Liver (tissue), 9 donors: Measurements from ENCODE around the gene INA. TPM values are rescaled to one million over a fixed set of nuclear protein-coding genes. Genes with fewer than 3 reads are reported as not detected.

Experiments used
- DNase-seq: peaks from one replicate; pipeline ENCODE4 v3.0.0-alpha.2; 2017; ENCODE audit warnings: low spot score
- H3K27ac ChIP-seq, 2 donors: one replicate each; pipeline ENCODE4 v1.7.0; 2013; ENCODE audit warnings: inconsistent platforms in 2 of 2, low read length in 2 of 2, control low read depth in 1 of 2, low read depth in 1 of 2, mild to moderate bottlenecking in 1 of 2
- H3K27me3 ChIP-seq, 4 donors: one replicate each; pipeline versions ENCODE4 v1.6.1 to v1.7.0; 2013; ENCODE audit warnings: low read length in 3 of 4, inconsistent platforms in 1 of 4, mild to moderate bottlenecking in 1 of 4, moderate library complexity in 1 of 4; ENCODE audit not compliant: control insufficient read depth in 4 of 4, insufficient read depth in 4 of 4
- H3K36me3 ChIP-seq, 4 donors: one replicate each; pipeline versions ENCODE4 v1.6.1 to v1.7.0; 2013; ENCODE audit warnings: low read length in 3 of 4, mild to moderate bottlenecking in 3 of 4, low read depth in 1 of 4, moderate library complexity in 1 of 4; ENCODE audit not compliant: control insufficient read depth in 4 of 4, insufficient read depth in 3 of 4
- H3K4me1 ChIP-seq, 4 donors: one replicate each; pipeline versions ENCODE4 v1.6.1 to v1.7.0; 2013; ENCODE audit warnings: low read length in 3 of 4, mild to moderate bottlenecking in 3 of 4, moderate library complexity in 1 of 4; ENCODE audit not compliant: control insufficient read depth in 4 of 4, insufficient read depth in 4 of 4
- H3K4me3 ChIP-seq, 3 donors: one replicate each; pipeline versions ENCODE4 v1.6.1 to v1.7.0; 2013; ENCODE audit warnings: low read length in 3 of 3, control low read depth in 1 of 3, low read depth in 1 of 3, mild to moderate bottlenecking in 1 of 3
- H3K9ac ChIP-seq, 2 donors: one replicate each; pipeline ENCODE4 v1.7.0; 2013; ENCODE audit warnings: low read length in 2 of 2, mild to moderate bottlenecking in 2 of 2, moderate library complexity in 2 of 2, control low read depth in 1 of 2, low read depth in 1 of 2
- H3K9me3 ChIP-seq, 4 donors: one replicate each; pipeline versions ENCODE4 v1.6.1 to v1.7.0; 2013; ENCODE audit warnings: low read length in 3 of 4; ENCODE audit not compliant: control insufficient read depth in 4 of 4
- ATF3 ChIP-seq: IDR thresholded peaks from 2 replicates; pipeline ENCODE4 v1.6.1; 2016; ENCODE audit warnings: antibody characterized with exemption
- FOXA1 ChIP-seq: IDR thresholded peaks from 2 replicates; pipeline ENCODE4 v1.6.1; 2016; ENCODE audit warnings: antibody characterized with exemption
- HNF4A ChIP-seq, 2 donors: conservative IDR thresholded peaks; 2 replicates each; pipeline ENCODE4 v1.6.1; 2016; ENCODE audit warnings: antibody characterized with exemption in 2 of 2, mild to moderate bottlenecking in 2 of 2
- HNF4G ChIP-seq: IDR thresholded peaks from 2 replicates; pipeline ENCODE4 v1.6.1; 2016; ENCODE audit warnings: antibody characterized with exemption
- JUND ChIP-seq, 2 donors: IDR thresholded peaks; 2 replicates each; pipeline ENCODE4 v1.6.1; 2016; ENCODE audit warnings: antibody characterized with exemption in 2 of 2
- MAX ChIP-seq: IDR thresholded peaks from 2 replicates; pipeline ENCODE4 v1.6.1; 2016; ENCODE audit warnings: antibody characterized with exemption
- NR2F2 ChIP-seq: IDR thresholded peaks from 2 replicates; pipeline ENCODE4 v1.6.1; 2016; ENCODE audit warnings: antibody characterized with exemption
- RAD21 ChIP-seq, 2 donors: IDR thresholded peaks; 2 replicates each; pipeline ENCODE4 v1.6.1; 2016; ENCODE audit warnings: antibody characterized with exemption in 2 of 2, mild to moderate bottlenecking in 2 of 2
- SP1 ChIP-seq: IDR thresholded peaks from 2 replicates; pipeline ENCODE4 v1.6.1; 2018; ENCODE audit warnings: antibody characterized with exemption, mild to moderate bottlenecking
- TAF1 ChIP-seq: conservative IDR thresholded peaks from 2 replicates; pipeline ENCODE4 v1.6.1; 2016; ENCODE audit warnings: antibody characterized with exemption, mild to moderate bottlenecking
- YY1 ChIP-seq: IDR thresholded peaks from 2 replicates; pipeline ENCODE4 v1.6.1; 2016; ENCODE audit warnings: antibody characterized with exemption, mild to moderate bottlenecking
- WGBS: extraction: QIAGEN DNeasy Blood & Tissue Kit; methylation state at CpG from one replicate; pipeline ENCODE4 v1.1.7; 2013; 5-methylcytosine and 5-hydroxymethylcytosine counted together
- polyA plus RNA-seq, 2 donors: library from polyadenylated mRNA; stranded (reverse) in 1 of 2; unstranded in 1 of 2; fragments of 200-250 nt in 1 of 2; fragments of >200 nt in 1 of 2; fragmentation: Nextera tagmentation in 1 of 2; extraction: Ambion mirVana in 1 of 2; gene quantifications; one replicate each; pipeline versions ENCODE4 v1.2.1 to v1.2.3, GENCODE V29; 2013 to 2015
- total RNA-seq, 2 donors: library from RNA; depleted of rRNA; stranded (reverse); fragments of >200 nt; gene quantifications; one replicate each; pipeline ENCODE4 v1.2.3, GENCODE V29; 2014
- TF ChIP-seq, protein P1 (sequence below): IDR thresholded peaks from 2 replicates; pipeline ENCODE4 v1.6.1; 2016; ENCODE audit warnings: antibody characterized with exemption, mild to moderate bottlenecking
- donor health status: healthy.
- donor health status: healthy.
- donor health status: healthy.
- donor health status: healthy.
- donor health status: healthy.

The INA gene
- total and polyA plus RNA-seq, 4 donors = not detected

- TF ChIP-seq HNF4A (conservative IDR thresholded peaks at IDR 0.05) (peak; percentile 29 to 51), SP1 (no peak)
- Histone ChIP-seq H3K36me3 (no peaks in the 10 kb centered on the region), H3K27ac (no peak overlapping the region), H3K4me1 (peaks cover 0 to 5% (median 0%) of the 10 kb centered on the region in 4 donors), H3K9ac (no peak overlapping the region), H3K4me3 (no peak overlapping the region), H3K9me3 (no peaks in the 10 kb centered on the region), H3K27me3 (no peaks in the 10 kb centered on the region)
- no peak for DNase-seq
- 51% methylated on average over 4 of the region's 4 CpGs for WGBS
These were observed 14.7 kb downstream of the INA start for GRCh38 chr10:103291588-103291987.

DNA sequence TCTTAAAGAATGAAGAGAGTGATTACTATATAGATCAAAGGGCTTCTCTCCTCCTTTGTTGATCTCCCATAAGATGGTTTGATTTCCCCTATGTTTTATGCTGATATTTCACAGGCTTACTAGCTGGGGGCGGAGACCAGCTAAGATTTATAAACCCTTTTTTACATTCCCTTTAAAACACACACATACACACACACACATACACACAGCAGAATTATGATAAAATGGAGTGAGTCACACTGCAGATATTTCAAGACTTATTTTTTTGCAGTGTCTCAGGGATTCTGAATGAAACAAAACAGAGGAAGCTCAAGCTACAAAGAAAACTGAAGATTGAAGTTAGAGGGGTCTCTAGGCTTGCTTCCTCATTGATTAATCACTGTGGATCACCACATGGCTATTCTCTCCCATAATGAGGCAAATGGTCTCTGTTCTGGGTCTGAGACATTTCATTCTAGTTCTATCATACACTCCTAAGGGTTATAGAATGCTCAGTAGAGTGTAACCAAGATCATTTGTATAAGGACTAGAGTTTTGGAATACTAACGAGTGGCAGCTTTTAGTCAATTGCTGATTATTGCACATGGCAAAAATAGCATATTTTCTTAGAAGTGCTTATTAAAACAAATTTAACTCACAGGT is 18.6 kb downstream of the INA start:
- peaks cover 0 to 2% (median 0%) of the 10 kb centered on the region in 4 donors for H3K36me3 ChIP-seq
- H3K4me3 ChIP-seq = no peak overlapping the region
- H3K9ac ChIP-seq = no peak overlapping the region
- H3K27me3 ChIP-seq = no peaks in the 10 kb centered on the region
- 84% methylated on average over 2 of the region's 2 CpGs for WGBS
- DNase-seq = no peak
- no peaks in the 10 kb centered on the region for H3K9me3 ChIP-seq
- TF ChIP-seq HNF4A (conservative IDR thresholded peaks at IDR 0.05) (no peak), NR2F2 (no peak), RAD21 (IDR thresholded peaks at IDR 0.05) (no peak), TAF1 (no peak), YY1 (no peak), HNF4G (no peak)
- H3K27ac ChIP-seq = no peak overlapping the region
- H3K4me1 ChIP-seq = no peaks in the 10 kb centered on the region

DNA sequence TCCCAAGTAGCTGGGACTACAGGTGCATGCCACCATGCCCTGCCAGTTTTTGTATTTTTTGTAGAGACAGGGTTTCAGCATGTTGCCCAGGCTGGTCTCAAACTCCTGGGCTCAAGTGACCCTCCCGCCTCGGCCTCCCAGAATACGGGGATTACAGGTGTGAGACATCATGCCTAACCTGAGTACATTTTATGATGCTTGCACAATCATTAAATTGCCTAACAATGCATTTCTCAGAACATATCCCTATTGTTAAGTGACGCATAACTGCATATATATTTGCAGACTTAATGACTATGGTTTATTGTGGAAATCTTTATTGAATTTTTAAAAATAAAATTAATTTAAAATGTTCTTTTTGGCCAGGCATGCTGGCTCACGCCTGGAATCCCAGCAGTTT is 30.7 kb downstream of the INA start:
- no peaks in the 10 kb centered on the region for H3K27me3 ChIP-seq
- H3K9ac ChIP-seq = no peak overlapping the region
- H3K27ac ChIP-seq = no peak overlapping the region
- 95% methylated on average over 5 of the region's 5 CpGs for WGBS
- TF ChIP-seq FOXA1 (no peak), ATF3 (no peak), JUND (IDR thresholded peaks at IDR 0.05) (no peak), MAX (no peak), HNF4G (no peak)
- TF ChIP-seq, protein P1, sequence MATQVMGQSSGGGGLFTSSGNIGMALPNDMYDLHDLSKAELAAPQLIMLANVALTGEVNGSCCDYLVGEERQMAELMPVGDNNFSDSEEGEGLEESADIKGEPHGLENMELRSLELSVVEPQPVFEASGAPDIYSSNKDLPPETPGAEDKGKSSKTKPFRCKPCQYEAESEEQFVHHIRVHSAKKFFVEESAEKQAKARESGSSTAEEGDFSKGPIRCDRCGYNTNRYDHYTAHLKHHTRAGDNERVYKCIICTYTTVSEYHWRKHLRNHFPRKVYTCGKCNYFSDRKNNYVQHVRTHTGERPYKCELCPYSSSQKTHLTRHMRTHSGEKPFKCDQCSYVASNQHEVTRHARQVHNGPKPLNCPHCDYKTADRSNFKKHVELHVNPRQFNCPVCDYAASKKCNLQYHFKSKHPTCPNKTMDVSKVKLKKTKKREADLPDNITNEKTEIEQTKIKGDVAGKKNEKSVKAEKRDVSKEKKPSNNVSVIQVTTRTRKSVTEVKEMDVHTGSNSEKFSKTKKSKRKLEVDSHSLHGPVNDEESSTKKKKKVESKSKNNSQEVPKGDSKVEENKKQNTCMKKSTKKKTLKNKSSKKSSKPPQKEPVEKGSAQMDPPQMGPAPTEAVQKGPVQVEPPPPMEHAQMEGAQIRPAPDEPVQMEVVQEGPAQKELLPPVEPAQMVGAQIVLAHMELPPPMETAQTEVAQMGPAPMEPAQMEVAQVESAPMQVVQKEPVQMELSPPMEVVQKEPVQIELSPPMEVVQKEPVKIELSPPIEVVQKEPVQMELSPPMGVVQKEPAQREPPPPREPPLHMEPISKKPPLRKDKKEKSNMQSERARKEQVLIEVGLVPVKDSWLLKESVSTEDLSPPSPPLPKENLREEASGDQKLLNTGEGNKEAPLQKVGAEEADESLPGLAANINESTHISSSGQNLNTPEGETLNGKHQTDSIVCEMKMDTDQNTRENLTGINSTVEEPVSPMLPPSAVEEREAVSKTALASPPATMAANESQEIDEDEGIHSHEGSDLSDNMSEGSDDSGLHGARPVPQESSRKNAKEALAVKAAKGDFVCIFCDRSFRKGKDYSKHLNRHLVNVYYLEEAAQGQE = no peak
- H3K4me3 ChIP-seq = no peak overlapping the region
- no peak for DNase-seq
- peaks cover 6 to 26% (median 15%) of the 10 kb centered on the region in 4 donors for H3K36me3 ChIP-seq
- H3K4me1 ChIP-seq = no peaks in the 10 kb centered on the region
- no peaks in the 10 kb centered on the region for H3K9me3 ChIP-seq
